GM23338 (cell line): ENCODE measurements around the gene FNDC7. TPM values are rescaled to one million over a fixed set of nuclear protein-coding genes. Genes with fewer than 3 reads are reported as not detected.
"Not testable (repeated sequence)": the region's sequence is repeated elsewhere in the genome, so short reads cannot be mapped to it uniquely, and the experiment has no call there.

ENCODE experiments used
- ATAC-seq: fragments of 200-7000 bp; cut with Tn5 transposase; 3 replicates; pipeline ENCODE4 v1.9.1; 2020
- DNase-seq: peaks from one replicate; pipeline ENCODE4 v3.0.0-alpha.2; 2015; ENCODE audit warnings: low spot score
- H2AFZ ChIP-seq: fragments of 200-600 bp; sonication (generic); 2 replicates; pipeline ENCODE4 v1.8.0; 2016; ENCODE audit warnings: antibody characterized with exemption, mild to moderate bottlenecking, moderate library complexity
- H3F3A ChIP-seq: fragments of 200-600 bp; sonication (generic); replicated peaks from 2 replicates; pipeline ENCODE4 v1.8.0; 2017; ENCODE audit warnings: antibody characterized with exemption, mixed run types, low read depth
- H3K27ac ChIP-seq: fragments of 200-600 bp; sonication (generic); 2 replicates; pipeline ENCODE4 v1.6.1; 2016; ENCODE audit warnings: low read depth
- H3K27me3 ChIP-seq: fragments of 200-600 bp; sonication (generic); 2 replicates; pipeline ENCODE4 v1.8.0; 2016; ENCODE audit warnings: mild to moderate bottlenecking, mixed run types, moderate library complexity; ENCODE audit not compliant: insufficient read depth
- H3K36me3 ChIP-seq: fragments of 200-600 bp; sonication (generic); 2 replicates; pipeline ENCODE4 v1.8.0; 2016; ENCODE audit warnings: mild to moderate bottlenecking; ENCODE audit not compliant: insufficient read depth
- H3K4me1 ChIP-seq: fragments of 200-600 bp; sonication (generic); 2 replicates; pipeline ENCODE4 v1.8.0; 2016; ENCODE audit warnings: mild to moderate bottlenecking, moderate library complexity; ENCODE audit not compliant: insufficient read depth
- H3K4me2 ChIP-seq: fragments of 200-600 bp; sonication (generic); 2 replicates; pipeline ENCODE4 v1.7.1; 2017; ENCODE audit warnings: mixed run types
- H3K4me3 ChIP-seq: fragments of 200-600 bp; sonication (generic); 2 replicates; pipeline ENCODE4 v1.6.1; 2016; ENCODE audit warnings: mixed run types
- H3K79me2 ChIP-seq: fragments of 200-600 bp; sonication (generic); replicated peaks from 2 replicates; pipeline ENCODE4 v1.8.0; 2017; ENCODE audit warnings: mild to moderate bottlenecking; ENCODE audit not compliant: insufficient read depth
- H3K9me2 ChIP-seq: fragments of 200-600 bp; sonication (generic); 2 replicates; pipeline ENCODE4 v1.8.0; 2017; ENCODE audit not compliant: insufficient read depth
- H4K20me1 ChIP-seq: fragments of 200-600 bp; sonication (generic); replicated peaks from 2 replicates; pipeline ENCODE4 v1.8.0; 2017; ENCODE audit warnings: mild to moderate bottlenecking; ENCODE audit not compliant: insufficient read depth
- H3K27ac Mint-ChIP-seq: 2 replicates; pipeline ENCODE4 v1.8.0; 2020; ENCODE audit warnings: inconsistent platforms, mild to moderate bottlenecking, moderate library complexity, mixed read lengths
- H3K27me3 Mint-ChIP-seq: 3 replicates; pipeline ENCODE4 v1.8.0; 2022; ENCODE audit warnings: low read depth, mild to moderate bottlenecking, moderate library complexity, mixed read lengths, inconsistent platforms; ENCODE audit not compliant: insufficient read depth, poor library complexity
- H3K36me3 Mint-ChIP-seq: 3 replicates; pipeline ENCODE4 v1.8.0; 2021; ENCODE audit warnings: low read depth, mild to moderate bottlenecking, inconsistent platforms, moderate library complexity, mixed read lengths
- H3K4me1 Mint-ChIP-seq: 3 replicates; pipeline ENCODE4 v1.8.0; 2020; ENCODE audit warnings: mild to moderate bottlenecking, inconsistent platforms, mixed read lengths
- H3K4me3 Mint-ChIP-seq: 3 replicates; pipeline ENCODE4 v1.8.0; 2021; ENCODE audit warnings: moderate library complexity, mild to moderate bottlenecking, inconsistent platforms, mixed read lengths
- H3K9me3 Mint-ChIP-seq: 3 replicates; pipeline ENCODE4 v1.8.0; 2020; ENCODE audit warnings: moderate library complexity, mild to moderate bottlenecking, inconsistent platforms, mixed read lengths
- CREB1 ChIP-seq: fragments of 250-450 bp; sonication (Bioruptor Pico); IDR thresholded peaks from 2 replicates; pipeline ENCODE4 v1.5.0; 2020; ENCODE audit warnings: low read depth, mild to moderate bottlenecking, moderate library complexity
- EZH2 ChIP-seq: fragments of 200-600 bp; sonication (generic); IDR thresholded peaks from one replicate; pipeline ENCODE4 v1.8.0; 2017; ENCODE audit warnings: antibody characterized with exemption, mild to moderate bottlenecking, low read depth; ENCODE audit not compliant: unreplicated experiment
- EZH2phosphoT487 ChIP-seq: fragments of 200-600 bp; sonication (generic); IDR thresholded peaks from one replicate; pipeline ENCODE4 v1.8.1; 2018; ENCODE audit warnings: antibody characterized with exemption; ENCODE audit not compliant: unreplicated experiment
- JUNB ChIP-seq: IDR thresholded peaks from one replicate; pipeline ENCODE4 v1.6.1; 2016; ENCODE audit warnings: antibody characterized with exemption; ENCODE audit not compliant: unreplicated experiment
- NANOG ChIP-seq: IDR thresholded peaks from 2 replicates; pipeline ENCODE4 v1.6.1; 2016; ENCODE audit warnings: antibody characterized with exemption, borderline replicate concordance
- POLR2AphosphoS5 ChIP-seq: IDR thresholded peaks from 2 replicates; pipeline ENCODE4 v1.6.1; 2016; ENCODE audit warnings: antibody characterized with exemption, low read depth
- REST ChIP-seq: IDR thresholded peaks from one replicate; pipeline ENCODE4 v1.6.1; 2018; ENCODE audit warnings: antibody characterized with exemption; ENCODE audit not compliant: unreplicated experiment
- STAT1 ChIP-seq: IDR thresholded peaks from one replicate; pipeline ENCODE4 v1.6.1; 2016; ENCODE audit warnings: antibody characterized with exemption; ENCODE audit not compliant: unreplicated experiment
- ZNF114 ChIP-seq: fragments of 250-450 bp; sonication (Bioruptor Pico); IDR thresholded peaks from 2 replicates; pipeline ENCODE4 v1.5.0; 2020; ENCODE audit warnings: mild to moderate bottlenecking, moderate library complexity
- ZNF331 ChIP-seq: fragments of 250-450 bp; sonication (Bioruptor Pico); IDR thresholded peaks from 2 replicates; pipeline ENCODE4 v1.5.0; 2020; ENCODE audit warnings: low read depth, mild to moderate bottlenecking, moderate library complexity
- polyA plus RNA-seq: library from polyadenylated mRNA; unstranded; fragments of >200 nt; fragmentation: Nextera tagmentation; extraction: Ambion mirVana; gene quantifications from 2 replicates; pipeline ENCODE4 v1.2.1, GENCODE V29; 2016
- total RNA-seq: library from RNA; depleted of rRNA; stranded (reverse); fragments of >200 nt; shearing (Covaris generic); gene quantifications from 2 replicates; pipeline ENCODE4 v1.2.3, GENCODE V29; 2014
- TF ChIP-seq, protein P1 (sequence below): IDR thresholded peaks from 2 replicates; pipeline ENCODE4 v1.6.1; 2016; ENCODE audit warnings: antibody characterized with exemption
- TF ChIP-seq, protein P2 (sequence below): fragments of 250-450 bp; sonication (Bioruptor Pico); IDR thresholded peaks from 2 replicates; pipeline ENCODE4 v1.5.0; 2020; ENCODE audit warnings: mild to moderate bottlenecking, moderate library complexity

Gene FNDC7
- total and polyA plus RNA-seq, 2 experiments from 2014 or later, result 0.06 to 0.28 TPM

GRCh38 chr1:108702109-108702508, 10.6 kb upstream of the FNDC7 start:
- peaks cover 52% of the 10 kb centered on the region for H3K36me3 Mint-ChIP-seq
- DNase-seq, H3K4me1 Mint-ChIP-seq, H3K27ac Mint-ChIP-seq, H3K27ac ChIP-seq, H4K20me1 ChIP-seq, H3K79me2 ChIP-seq, H3K9me2 ChIP-seq, H3F3A ChIP-seq, H2AFZ ChIP-seq, ATAC-seq, H3K4me3 Mint-ChIP-seq, H3K9me3 Mint-ChIP-seq, H3K4me2 ChIP-seq, H3K4me3 ChIP-seq, H3K4me1 ChIP-seq, H3K27me3 ChIP-seq, H3K27me3 Mint-ChIP-seq: not testable (repeated sequence)
- peaks cover 40% of the 10 kb centered on the region for H3K36me3 ChIP-seq

DNA sequence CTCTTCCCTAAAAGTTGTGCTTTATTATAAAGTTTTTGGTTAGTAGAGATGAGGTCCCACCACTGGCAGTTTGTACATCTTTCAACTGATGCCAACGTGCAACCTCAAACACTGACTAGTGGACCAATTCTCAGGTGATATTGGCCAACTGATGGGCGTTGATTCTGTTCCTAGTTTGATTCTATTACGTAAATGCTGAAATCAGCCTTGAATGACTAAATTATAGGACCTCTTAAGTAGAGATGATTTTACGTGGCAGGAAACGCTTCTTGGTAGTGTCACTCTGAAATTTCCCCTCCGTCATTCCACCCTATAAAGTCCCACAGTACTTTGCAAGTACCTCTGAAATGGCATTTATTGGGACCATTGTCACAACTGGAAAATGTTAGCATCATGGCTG, 8.8 kb upstream of the FNDC7 start:
- H2AFZ ChIP-seq, result no peak overlapping the region
- H3K27ac Mint-ChIP-seq, result no peak overlapping the region
- DNase-seq, result no peak
- peaks cover 4% of the 10 kb centered on the region; the same call in 1 of the 2 replicates for H4K20me1 ChIP-seq
- no peaks in the 10 kb centered on the region for H3K9me3 Mint-ChIP-seq
- H3K4me3 ChIP-seq, result no peak overlapping the region
- no peak overlapping the region for H3K27ac ChIP-seq
- H3K9me2 ChIP-seq, result peaks cover 3% of the 10 kb centered on the region
- H3K4me1 ChIP-seq, result no peaks in the 10 kb centered on the region
- no peak; the same call in 2 of the 3 replicates for ATAC-seq
- H3K4me3 Mint-ChIP-seq, result no peak overlapping the region
- no peaks in the 10 kb centered on the region for H3K79me2 ChIP-seq
- H3F3A ChIP-seq, result peaks cover 4% of the 10 kb centered on the region; the same call in 1 of the 2 replicates
- H3K27me3 Mint-ChIP-seq, result peaks cover 4% of the 10 kb centered on the region
- peaks cover 33% of the 10 kb centered on the region for H3K36me3 Mint-ChIP-seq
- H3K4me2 ChIP-seq, result no peak overlapping the region
- H3K4me1 Mint-ChIP-seq, result no peaks in the 10 kb centered on the region
- TF ChIP-seq STAT1 (no peak), POLR2AphosphoS5 (no peak), ZNF331 (CRISPR knock-in tag) (no peak), ZNF114 (CRISPR knock-in tag) (no peak), NANOG (no peak), EZH2phosphoT487 (no peak), EZH2 (no peak), JUNB (no peak), REST (no peak), CREB1 (CRISPR knock-in tag) (no peak)
- TF ChIP-seq, protein P1, sequence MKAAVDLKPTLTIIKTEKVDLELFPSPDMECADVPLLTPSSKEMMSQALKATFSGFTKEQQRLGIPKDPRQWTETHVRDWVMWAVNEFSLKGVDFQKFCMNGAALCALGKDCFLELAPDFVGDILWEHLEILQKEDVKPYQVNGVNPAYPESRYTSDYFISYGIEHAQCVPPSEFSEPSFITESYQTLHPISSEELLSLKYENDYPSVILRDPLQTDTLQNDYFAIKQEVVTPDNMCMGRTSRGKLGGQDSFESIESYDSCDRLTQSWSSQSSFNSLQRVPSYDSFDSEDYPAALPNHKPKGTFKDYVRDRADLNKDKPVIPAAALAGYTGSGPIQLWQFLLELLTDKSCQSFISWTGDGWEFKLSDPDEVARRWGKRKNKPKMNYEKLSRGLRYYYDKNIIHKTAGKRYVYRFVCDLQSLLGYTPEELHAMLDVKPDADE, result no peak
- TF ChIP-seq, protein P2, sequence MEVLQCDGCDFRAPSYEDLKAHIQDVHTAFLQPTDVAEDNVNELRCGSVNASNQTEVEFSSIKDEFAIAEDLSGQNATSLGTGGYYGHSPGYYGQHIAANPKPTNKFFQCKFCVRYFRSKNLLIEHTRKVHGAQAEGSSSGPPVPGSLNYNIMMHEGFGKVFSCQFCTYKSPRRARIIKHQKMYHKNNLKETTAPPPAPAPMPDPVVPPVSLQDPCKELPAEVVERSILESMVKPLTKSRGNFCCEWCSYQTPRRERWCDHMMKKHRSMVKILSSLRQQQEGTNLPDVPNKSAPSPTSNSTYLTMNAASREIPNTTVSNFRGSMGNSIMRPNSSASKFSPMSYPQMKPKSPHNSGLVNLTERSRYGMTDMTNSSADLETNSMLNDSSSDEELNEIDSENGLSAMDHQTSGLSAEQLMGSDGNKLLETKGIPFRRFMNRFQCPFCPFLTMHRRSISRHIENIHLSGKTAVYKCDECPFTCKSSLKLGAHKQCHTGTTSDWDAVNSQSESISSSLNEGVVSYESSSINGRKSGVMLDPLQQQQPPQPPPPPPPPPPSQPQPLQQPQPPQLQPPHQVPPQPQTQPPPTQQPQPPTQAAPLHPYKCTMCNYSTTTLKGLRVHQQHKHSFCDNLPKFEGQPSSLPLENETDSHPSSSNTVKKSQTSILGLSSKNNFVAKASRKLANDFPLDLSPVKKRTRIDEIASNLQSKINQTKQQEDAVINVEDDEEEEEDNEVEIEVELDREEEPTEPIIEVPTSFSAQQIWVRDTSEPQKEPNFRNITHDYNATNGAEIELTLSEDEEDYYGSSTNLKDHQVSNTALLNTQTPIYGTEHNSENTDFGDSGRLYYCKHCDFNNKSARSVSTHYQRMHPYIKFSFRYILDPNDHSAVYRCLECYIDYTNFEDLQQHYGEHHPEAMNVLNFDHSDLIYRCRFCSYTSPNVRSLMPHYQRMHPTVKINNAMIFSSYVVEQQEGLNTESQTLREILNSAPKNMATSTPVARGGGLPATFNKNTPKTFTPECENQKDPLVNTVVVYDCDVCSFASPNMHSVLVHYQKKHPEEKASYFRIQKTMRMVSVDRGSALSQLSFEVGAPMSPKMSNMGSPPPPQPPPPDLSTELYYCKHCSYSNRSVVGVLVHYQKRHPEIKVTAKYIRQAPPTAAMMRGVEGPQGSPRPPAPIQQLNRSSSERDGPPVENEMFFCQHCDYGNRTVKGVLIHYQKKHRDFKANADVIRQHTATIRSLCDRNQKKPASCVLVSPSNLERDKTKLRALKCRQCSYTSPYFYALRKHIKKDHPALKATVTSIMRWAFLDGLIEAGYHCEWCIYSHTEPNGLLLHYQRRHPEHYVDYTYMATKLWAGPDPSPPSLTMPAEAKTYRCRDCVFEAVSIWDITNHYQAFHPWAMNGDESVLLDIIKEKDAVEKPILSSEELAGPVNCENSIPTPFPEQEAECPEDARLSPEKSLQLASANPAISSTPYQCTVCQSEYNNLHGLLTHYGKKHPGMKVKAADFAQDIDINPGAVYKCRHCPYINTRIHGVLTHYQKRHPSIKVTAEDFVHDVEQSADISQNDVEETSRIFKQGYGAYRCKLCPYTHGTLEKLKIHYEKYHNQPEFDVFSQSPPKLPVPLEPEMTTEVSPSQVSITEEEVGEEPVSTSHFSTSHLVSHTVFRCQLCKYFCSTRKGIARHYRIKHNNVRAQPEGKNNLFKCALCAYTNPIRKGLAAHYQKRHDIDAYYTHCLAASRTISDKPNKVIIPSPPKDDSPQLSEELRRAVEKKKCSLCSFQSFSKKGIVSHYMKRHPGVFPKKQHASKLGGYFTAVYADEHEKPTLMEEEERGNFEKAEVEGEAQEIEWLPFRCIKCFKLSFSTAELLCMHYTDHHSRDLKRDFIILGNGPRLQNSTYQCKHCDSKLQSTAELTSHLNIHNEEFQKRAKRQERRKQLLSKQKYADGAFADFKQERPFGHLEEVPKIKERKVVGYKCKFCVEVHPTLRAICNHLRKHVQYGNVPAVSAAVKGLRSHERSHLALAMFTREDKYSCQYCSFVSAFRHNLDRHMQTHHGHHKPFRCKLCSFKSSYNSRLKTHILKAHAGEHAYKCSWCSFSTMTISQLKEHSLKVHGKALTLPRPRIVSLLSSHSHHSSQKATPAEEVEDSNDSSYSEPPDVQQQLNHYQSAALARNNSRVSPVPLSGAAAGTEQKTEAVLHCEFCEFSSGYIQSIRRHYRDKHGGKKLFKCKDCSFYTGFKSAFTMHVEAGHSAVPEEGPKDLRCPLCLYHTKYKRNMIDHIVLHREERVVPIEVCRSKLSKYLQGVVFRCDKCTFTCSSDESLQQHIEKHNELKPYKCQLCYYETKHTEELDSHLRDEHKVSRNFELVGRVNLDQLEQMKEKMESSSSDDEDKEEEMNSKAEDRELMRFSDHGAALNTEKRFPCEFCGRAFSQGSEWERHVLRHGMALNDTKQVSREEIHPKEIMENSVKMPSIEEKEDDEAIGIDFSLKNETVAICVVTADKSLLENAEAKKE (CRISPR knock-in tag), result no peak
- H3K27me3 ChIP-seq, result no peaks in the 10 kb centered on the region
- peaks cover 22% of the 10 kb centered on the region for H3K36me3 ChIP-seq
